HG02870 (cell line): Measurements from ENCODE around the gene CCL28.
"Not testable (repeated sequence)": the region's sequence is repeated elsewhere in the genome, so short reads cannot be mapped to it uniquely, and the experiment has no call there.

Source experiments
- ATAC-seq: cut with Tn5 transposase; IDR thresholded peaks from one replicate; pipeline ENCODE4 v1.9.1; 2021; ENCODE audit warnings: mild to moderate bottlenecking, moderate library complexity; ENCODE audit not compliant: unreplicated experiment

Gene CCL28

GRCh38 chr5:43412156-43412555, at the start of gene CCL28:
Gene CCL28, minus strand, starts transcription at chr5:43412391. Its CDS starts 75 bp downstream, at chr5:43412316.
- no peak for ATAC-seq

GRCh38 chr5:43461066-43461465, 48.9 kb upstream of the CCL28 start:
- ATAC-seq, result no peak

- no peak for ATAC-seq
Measured at GRCh38 chr5:43456556-43456955, 44.4 kb upstream of the CCL28 start.

- not testable (repeated sequence) for ATAC-seq
Measured at GRCh38 chr5:43441575-43441974, 29.4 kb upstream of the CCL28 start.

- no peak for ATAC-seq
Measured at GRCh38 chr5:43437062-43437660, 25.0 kb upstream of the CCL28 start.

GRCh38 chr5:43433382-43433781, 21.2 kb upstream of the CCL28 start:
- ATAC-seq, result no peak

- no peak for ATAC-seq
Measured at GRCh38 chr5:43432486-43433375, 20.5 kb upstream of the CCL28 start.

- ATAC-seq, result no peak
Measured at GRCh38 chr5:43429706-43430105, 17.5 kb upstream of the CCL28 start.

- no peak for ATAC-seq
Measured at GRCh38 chr5:43429016-43429415, 16.8 kb upstream of the CCL28 start.

GRCh38 chr5:43427306-43427705, 15.1 kb upstream of the CCL28 start:
- no peak for ATAC-seq

GRCh38 chr5:43425983-43426382, 13.8 kb upstream of the CCL28 start:
- ATAC-seq, result no peak

GRCh38 chr5:43423086-43423485, 10.9 kb upstream of the CCL28 start:
- ATAC-seq, result not testable (repeated sequence)

- ATAC-seq, result no peak
Measured at GRCh38 chr5:43422143-43422542, 10.0 kb upstream of the CCL28 start.

GRCh38 chr5:43421450-43422133, 9.4 kb upstream of the CCL28 start:
- ATAC-seq, result no peak

- no peak for ATAC-seq
Measured at GRCh38 chr5:43420241-43420640, 8.1 kb upstream of the CCL28 start.

- ATAC-seq, result no peak
Measured at GRCh38 chr5:43418561-43418960, 6.4 kb upstream of the CCL28 start.

GRCh38 chr5:43416803-43417394, 4.7 kb upstream of the CCL28 start:
- ATAC-seq, result no peak

- ATAC-seq, result no peak
Measured at GRCh38 chr5:43415935-43416802, 4.0 kb upstream of the CCL28 start.

GRCh38 chr5:43413966-43414365, 1.8 kb upstream of the CCL28 start:
- ATAC-seq, result no peak

- ATAC-seq, result no peak
Measured at GRCh38 chr5:43412644-43413043, 453 bp upstream of the CCL28 start.
